Trophoblast cell (in vitro differentiated cells and primary cell): ENCODE data around the gene PBOV1.

ENCODE experiments used
- DNase-seq, 2 donors: peaks; one replicate each; pipeline ENCODE4 v3.0.0-alpha.2; 2016
- H2AFZ ChIP-seq: 2 replicates; pipeline ENCODE4 v1.6.1; 2013; ENCODE audit warnings: low read length, moderate library complexity, mild to moderate bottlenecking; ENCODE audit not compliant: insufficient read depth, poor library complexity
- H2AK5ac ChIP-seq: 2 replicates; pipeline ENCODE4 v1.6.1; 2013; ENCODE audit warnings: mild to moderate bottlenecking, low read length
- H2BK120ac ChIP-seq: 2 replicates; pipeline ENCODE4 v1.6.1; 2013; ENCODE audit warnings: low read length, mild to moderate bottlenecking, moderate library complexity; ENCODE audit not compliant: insufficient read depth, poor library complexity
- H2BK12ac ChIP-seq: 2 replicates; pipeline ENCODE4 v1.6.1; 2013; ENCODE audit warnings: mild to moderate bottlenecking, low read length, moderate library complexity
- H2BK5ac ChIP-seq: 2 replicates; pipeline ENCODE4 v1.6.1; 2013; ENCODE audit warnings: low read length, low read depth, moderate library complexity, mild to moderate bottlenecking; ENCODE audit not compliant: poor library complexity
- H3K14ac ChIP-seq: 2 replicates; pipeline ENCODE4 v1.6.1; 2013; ENCODE audit warnings: mild to moderate bottlenecking, low read length
- H3K18ac ChIP-seq: 2 replicates; pipeline ENCODE4 v1.6.1; 2013; ENCODE audit warnings: mild to moderate bottlenecking, low read length
- H3K23ac ChIP-seq: 2 replicates; pipeline ENCODE4 v1.6.1; 2013; ENCODE audit warnings: low read length
- H3K27ac ChIP-seq: 2 replicates; pipeline ENCODE4 v1.5.1; 2013; ENCODE audit warnings: low read depth, mild to moderate bottlenecking, inconsistent platforms, low read length, moderate library complexity
- H3K27me3 ChIP-seq: 2 replicates; pipeline ENCODE4 v1.6.1; 2013; ENCODE audit warnings: inconsistent platforms, mild to moderate bottlenecking, low read length, moderate library complexity; ENCODE audit not compliant: insufficient read depth
- H3K36me3 ChIP-seq, 2 experiments: 1 replicate in 1 of 2; 2 replicates in 1 of 2; pipeline ENCODE4 v1.6.1; 2013; ENCODE audit warnings: low read length in 2 of 2, mild to moderate bottlenecking in 2 of 2, moderate library complexity in 1 of 2; ENCODE audit not compliant: insufficient read depth in 2 of 2, control insufficient read depth in 1 of 2
- H3K4ac ChIP-seq: 2 replicates; pipeline ENCODE4 v1.6.1; 2013; ENCODE audit warnings: low read depth, mild to moderate bottlenecking, low read length, moderate library complexity
- H3K4me1 ChIP-seq, 2 experiments: 1 replicate in 1 of 2; 2 replicates in 1 of 2; pipeline ENCODE4 v1.6.1; 2013; ENCODE audit warnings: low read length in 2 of 2, mild to moderate bottlenecking in 2 of 2, moderate library complexity in 1 of 2; ENCODE audit not compliant: insufficient read depth in 2 of 2, control insufficient read depth in 1 of 2
- H3K4me2 ChIP-seq: 2 replicates; pipeline ENCODE4 v1.6.1; 2013; ENCODE audit warnings: inconsistent platforms, mild to moderate bottlenecking, low read length, moderate library complexity
- H3K4me3 ChIP-seq: 2 replicates; pipeline ENCODE4 v1.5.1; 2013; ENCODE audit warnings: mild to moderate bottlenecking, low read depth, low read length, inconsistent platforms
- H3K79me1 ChIP-seq: one replicate; pipeline ENCODE4 v1.6.1; 2013; ENCODE audit warnings: low read length
- H3K79me2 ChIP-seq: 2 replicates; pipeline ENCODE4 v1.6.1; 2013; ENCODE audit warnings: low read length, mild to moderate bottlenecking; ENCODE audit not compliant: control insufficient read depth, insufficient read depth, poor library complexity
- H3K9ac ChIP-seq: 2 replicates; pipeline ENCODE4 v1.6.1; 2013; ENCODE audit warnings: mild to moderate bottlenecking, low read length
- H3K9me3 ChIP-seq: 2 replicates; pipeline ENCODE4 v1.6.1; 2013; ENCODE audit warnings: low read depth, mild to moderate bottlenecking, control low read depth, inconsistent platforms, low read length; ENCODE audit not compliant: insufficient read depth
- H4K12ac ChIP-seq: 2 replicates; pipeline ENCODE4 v1.6.1; 2013; ENCODE audit warnings: low read depth, mild to moderate bottlenecking, low read length, moderate library complexity
- H4K8ac ChIP-seq: 2 replicates; pipeline ENCODE4 v1.6.1; 2013; ENCODE audit warnings: low read depth, mild to moderate bottlenecking, low read length, moderate library complexity
- H4K91ac ChIP-seq: one replicate; pipeline ENCODE4 v1.6.1; 2013; ENCODE audit warnings: low read depth, mild to moderate bottlenecking, low read length, moderate library complexity
- WGBS: extraction: QIAGEN DNeasy Blood & Tissue Kit; methylation state at CpG from one replicate; pipeline ENCODE4 v1.1.7; 2013; ENCODE audit warnings: missing lambda C conversion rate; ENCODE audit not compliant: insufficient read length, insufficient coverage; ENCODE audit errors: extremely low coverage; 5-methylcytosine and 5-hydroxymethylcytosine counted together

Gene PBOV1

GRCh38 chr6:138239774-138240173 is 21.5 kb upstream of the PBOV1 start:
- no peak overlapping the region for H2BK120ac ChIP-seq
- DNase-seq, result no peak
- no peak overlapping the region for H3K14ac ChIP-seq
- no peaks in the 10 kb centered on the region for H3K36me3 ChIP-seq
- no peak overlapping the region for H3K4me3 ChIP-seq
- H4K8ac ChIP-seq, result no peak overlapping the region
- no peak overlapping the region for H2AK5ac ChIP-seq
- H3K9me3 ChIP-seq, result no peaks in the 10 kb centered on the region
- H2BK5ac ChIP-seq, result no peak overlapping the region
- H3K27ac ChIP-seq, result no peak overlapping the region
- H3K4ac ChIP-seq, result no peak overlapping the region
- no peak overlapping the region for H3K23ac ChIP-seq
- H3K79me1 ChIP-seq, result no peaks in the 10 kb centered on the region
- H4K12ac ChIP-seq, result no peak overlapping the region
- H3K4me1 ChIP-seq, result no peaks in the 10 kb centered on the region
- no peak overlapping the region for H2AFZ ChIP-seq
- H2BK12ac ChIP-seq, result no peak overlapping the region
- H3K4me2 ChIP-seq, result no peak overlapping the region
- no peak overlapping the region for H4K91ac ChIP-seq
- no CpG with 5 or more reads among the region's 1 CpG for whole genome bisulfite sequencing
- H3K27me3 ChIP-seq, result no peaks in the 10 kb centered on the region
- no peak overlapping the region for H3K18ac ChIP-seq
- H3K9ac ChIP-seq, result no peak overlapping the region
- H3K79me2 ChIP-seq, result no peaks in the 10 kb centered on the region

GRCh38 chr6:138238368-138238767 is 20.1 kb upstream of the PBOV1 start:
- no CpG with 5 or more reads among the region's 6 CpGs for WGBS
- no peak overlapping the region for H3K27ac ChIP-seq

GRCh38 chr6:138237463-138237862 is 19.2 kb upstream of the PBOV1 start:
- H2BK5ac ChIP-seq, result no peak overlapping the region
- H4K12ac ChIP-seq, result no peak overlapping the region
- H3K27me3 ChIP-seq, result no peaks in the 10 kb centered on the region
- H3K79me2 ChIP-seq, result no peaks in the 10 kb centered on the region
- no peaks in the 10 kb centered on the region for H3K36me3 ChIP-seq
- no peaks in the 10 kb centered on the region for H3K9me3 ChIP-seq
- H3K9ac ChIP-seq, result no peak overlapping the region
- H3K4ac ChIP-seq, result no peak overlapping the region
- no peak overlapping the region for H3K14ac ChIP-seq
- H3K23ac ChIP-seq, result no peak overlapping the region
- H3K79me1 ChIP-seq, result no peaks in the 10 kb centered on the region
- H2AK5ac ChIP-seq, result no peak overlapping the region
- no peak overlapping the region for H3K4me3 ChIP-seq
- no peak overlapping the region for H2BK12ac ChIP-seq
- H4K91ac ChIP-seq, result no peak overlapping the region
- no peaks in the 10 kb centered on the region for H3K4me1 ChIP-seq
- H3K4me2 ChIP-seq, result no peak overlapping the region
- H3K27ac ChIP-seq, result no peak overlapping the region
- WGBS, result no CpG with 5 or more reads among the region's 2 CpGs
- H3K18ac ChIP-seq, result no peak overlapping the region
- H2BK120ac ChIP-seq, result no peak overlapping the region
- no peak overlapping the region for H2AFZ ChIP-seq
- H4K8ac ChIP-seq, result no peak overlapping the region
- no peak for DNase-seq

More at GRCh38 chr6:138238368-138238767, 20.1 kb upstream of the PBOV1 start:
- Histone ChIP-seq H4K12ac (no peak overlapping the region), H2BK12ac (no peak overlapping the region), H3K27me3 (no peaks in the 10 kb centered on the region), H3K79me1 (no peaks in the 10 kb centered on the region), H3K9me3 (no peaks in the 10 kb centered on the region), H2BK5ac (no peak overlapping the region), H3K79me2 (no peaks in the 10 kb centered on the region), H2AFZ (no peak overlapping the region), H3K4me3 (no peak overlapping the region), H3K4me1 (no peaks in the 10 kb centered on the region), H4K91ac (no peak overlapping the region), H4K8ac (no peak overlapping the region), H2BK120ac (no peak overlapping the region), H3K18ac (no peak overlapping the region), H3K4ac (no peak overlapping the region), H3K9ac (no peak overlapping the region), H2AK5ac (no peak overlapping the region), H3K4me2 (no peak overlapping the region), H3K14ac (no peak overlapping the region), H3K23ac (no peak overlapping the region), H3K36me3 (no peaks in the 10 kb centered on the region)
- no peak for DNase-seq

- no peak overlapping the region for H2BK120ac ChIP-seq
- H3K4me1 ChIP-seq, result no peaks in the 10 kb centered on the region
- no peak overlapping the region for H3K4me3 ChIP-seq
- H2BK12ac ChIP-seq, result no peak overlapping the region
- H4K91ac ChIP-seq, result no peak overlapping the region
- no peak overlapping the region for H3K14ac ChIP-seq
- no peak overlapping the region for H3K23ac ChIP-seq
- H3K36me3 ChIP-seq, result no peaks in the 10 kb centered on the region
- no peaks in the 10 kb centered on the region for H3K9me3 ChIP-seq
- no CpG with 5 or more reads among the region's 1 CpG for WGBS
- H2AK5ac ChIP-seq, result no peak overlapping the region
- H3K79me1 ChIP-seq, result no peaks in the 10 kb centered on the region
- DNase-seq, result no peak
- H4K12ac ChIP-seq, result no peak overlapping the region
- H3K4me2 ChIP-seq, result no peak overlapping the region
- H2AFZ ChIP-seq, result no peak overlapping the region
- H3K4ac ChIP-seq, result no peak overlapping the region
- no peak overlapping the region for H3K18ac ChIP-seq
- H2BK5ac ChIP-seq, result no peak overlapping the region
- no peak overlapping the region for H4K8ac ChIP-seq
- H3K79me2 ChIP-seq, result no peaks in the 10 kb centered on the region
- H3K27me3 ChIP-seq, result no peaks in the 10 kb centered on the region
- no peak overlapping the region for H3K9ac ChIP-seq
- H3K27ac ChIP-seq, result no peak overlapping the region
Measured at GRCh38 chr6:138235693-138236092, 17.4 kb upstream of the PBOV1 start.
